Endodermal cell (in vitro differentiated cells): Measurements from ENCODE around the gene SOX13. TPM values are rescaled to one million over a fixed set of nuclear protein-coding genes. Genes with fewer than 3 reads are reported as not detected.

Source experiments
- DNase-seq: peaks from one replicate; pipeline ENCODE4 v3.0.0-alpha.2; 2017
- H3K27ac ChIP-seq: 2 replicates; pipeline ENCODE4 v1.5.1; 2013; ENCODE audit warnings: mild to moderate bottlenecking, low read depth, low read length, moderate library complexity
- H3K27me3 ChIP-seq: 2 replicates; pipeline ENCODE4 v1.6.1; 2013; ENCODE audit warnings: mild to moderate bottlenecking, low read length, moderate library complexity; ENCODE audit not compliant: insufficient read depth, control insufficient read depth, poor library complexity, severe bottlenecking
- H3K36me3 ChIP-seq: 2 replicates; pipeline ENCODE4 v1.7.0; 2013; ENCODE audit warnings: mild to moderate bottlenecking, low read length, moderate library complexity; ENCODE audit not compliant: control insufficient read depth, insufficient read depth
- H3K4me1 ChIP-seq: one replicate; pipeline ENCODE4 v1.7.0; 2013; ENCODE audit warnings: low read length; ENCODE audit not compliant: control insufficient read depth, insufficient read depth
- H3K4me3 ChIP-seq: 2 replicates; pipeline ENCODE4 v1.5.1; 2013; ENCODE audit warnings: mild to moderate bottlenecking, low read length, moderate library complexity
- H3K9ac ChIP-seq: 2 replicates; pipeline ENCODE4 v1.6.1; 2013; ENCODE audit warnings: mild to moderate bottlenecking, low read length, moderate library complexity; ENCODE audit not compliant: poor library complexity, severe bottlenecking; ENCODE audit errors: extremely low read depth
- H3K9me3 ChIP-seq: 2 replicates; pipeline ENCODE4 v1.6.1; 2013; ENCODE audit warnings: mild to moderate bottlenecking, low read length, moderate library complexity; ENCODE audit not compliant: control insufficient read depth
- H3K27ac Mint-ChIP-seq: 2 replicates; pipeline ENCODE4 v1.8.0; 2020; ENCODE audit warnings: mixed read lengths
- H3K27me3 Mint-ChIP-seq: 2 replicates; pipeline ENCODE4 v1.8.0; 2021; ENCODE audit warnings: mild to moderate bottlenecking, mixed read lengths; ENCODE audit not compliant: insufficient read depth
- H3K36me3 Mint-ChIP-seq: 2 replicates; pipeline ENCODE4 v1.8.0; 2020; ENCODE audit warnings: low read depth, mixed read lengths
- H3K4me1 Mint-ChIP-seq: 2 replicates; pipeline ENCODE4 v1.8.0; 2020; ENCODE audit warnings: mixed read lengths
- H3K4me3 Mint-ChIP-seq: 2 replicates; pipeline ENCODE4 v1.8.0; 2020; ENCODE audit warnings: mild to moderate bottlenecking, moderate library complexity, mixed read lengths
- H3K9me3 Mint-ChIP-seq: 2 replicates; pipeline ENCODE4 v1.8.0; 2020; ENCODE audit warnings: mild to moderate bottlenecking, mixed read lengths
- CTCF ChIP-seq: fragments of 200-600 bp; sonication (generic); conservative IDR thresholded peaks from 2 replicates; pipeline ENCODE4 v1.5.0; 2021; ENCODE audit warnings: antibody characterized with exemption, mild to moderate bottlenecking
- WGBS, 2 experiments: methylation state at CpG; one replicate each; pipeline versions ENCODE4 v1.1.5 to v1.1.7; 2013; ENCODE audit warnings: missing lambda C conversion rate in 2 of 2, mixed read lengths in 1 of 2; ENCODE audit not compliant: insufficient coverage in 1 of 2, insufficient read length in 1 of 2; 5-methylcytosine and 5-hydroxymethylcytosine counted together
- total RNA-seq, 2 donors: library from RNA; stranded (reverse); fragmentation: NEBNext Ultra II Directional in 1 of 2; extraction: Animal tissue kit (Norgen Biotek cat#: 25700) in 1 of 2; gene quantifications; 2 replicates in 1 of 2; 3 replicates in 1 of 2; pipeline ENCODE4 v1.2.1, GENCODE V29; 2021

Gene SOX13
- total RNA-seq, 2 donors from 2014 or later, result 75.3 to 85.3 TPM

GRCh38 chr1:204112876-204113730 lies 40.2 kb downstream of the SOX13 start:
- Mint-ChIP-seq H3K27ac (peak overlapping the region; percentile 66), H3K4me3 (no peak overlapping the region), H3K36me3 (peaks cover 31% of the 10 kb centered on the region), H3K4me1 (peaks cover 30% of the 10 kb centered on the region), H3K27me3 (no peaks in the 10 kb centered on the region), H3K9me3 (no peaks in the 10 kb centered on the region)
- 90 to 100% methylated on average over 7 to 11 of the region's 11 CpGs for WGBS, 2 experiments
- Histone ChIP-seq H3K4me3 (no peak overlapping the region), H3K9ac (no peak overlapping the region), H3K27me3 (no peaks in the 10 kb centered on the region), H3K27ac (no peak overlapping the region), H3K36me3 (peaks cover 30% of the 10 kb centered on the region), H3K4me1 (no peaks in the 10 kb centered on the region), H3K9me3 (no peaks in the 10 kb centered on the region)
- DNase-seq, result no peak
- TF ChIP-seq CTCF, result peak; percentile 44

GRCh38 chr1:204113896-204114295 lies 41.0 kb downstream of the SOX13 start:
- H3K36me3 ChIP-seq, result peaks cover 37% of the 10 kb centered on the region
- Mint-ChIP-seq H3K4me1 (peaks cover 24% of the 10 kb centered on the region), H3K27ac (no peak overlapping the region), H3K36me3 (peaks cover 38% of the 10 kb centered on the region), H3K4me3 (no peak overlapping the region), H3K27me3 (no peaks in the 10 kb centered on the region), H3K9me3 (no peaks in the 10 kb centered on the region)
- no peak overlapping the region for H3K9ac ChIP-seq
- no peaks in the 10 kb centered on the region for H3K27me3 ChIP-seq
- no peak overlapping the region for H3K27ac ChIP-seq
- H3K4me3 ChIP-seq, result no peak overlapping the region
- no peaks in the 10 kb centered on the region for H3K9me3 ChIP-seq
- H3K4me1 ChIP-seq, result no peaks in the 10 kb centered on the region
- DNase-seq, result no peak
- no peak for TF ChIP-seq CTCF
- 97 to 100% methylated on average over 1 of the region's 1 CpG for WGBS, 2 experiments

- no peak for TF ChIP-seq CTCF
- Mint-ChIP-seq H3K4me3 (no peak overlapping the region), H3K9me3 (no peaks in the 10 kb centered on the region), H3K36me3 (peaks cover 45% of the 10 kb centered on the region), H3K4me1 (peaks cover 21% of the 10 kb centered on the region), H3K27me3 (no peaks in the 10 kb centered on the region), H3K27ac (peak overlapping the region; percentile 82)
- Histone ChIP-seq H3K27me3 (no peaks in the 10 kb centered on the region), H3K4me1 (no peaks in the 10 kb centered on the region), H3K27ac (no peak overlapping the region), H3K9me3 (no peaks in the 10 kb centered on the region), H3K36me3 (peaks cover 42% of the 10 kb centered on the region), H3K9ac (no peak overlapping the region), H3K4me3 (no peak overlapping the region)
- DNase-seq, result no peak
- 80 to 94% methylated on average over 1 to 4 of the region's 4 CpGs for WGBS, 2 experiments
Observed at GRCh38 chr1:204114606-204115005, 41.7 kb downstream of the SOX13 start.
